Thoracic aorta (tissue), 2 donors: Measurements from ENCODE around the gene MLLT6. TPM values are rescaled to one million over a fixed set of nuclear protein-coding genes. Genes with fewer than 3 reads are reported as not detected.

ENCODE experiments used
- ATAC-seq: fragments of 150-250 bp; one replicate; pipeline ENCODE4 v1.8.0; 2017; ENCODE audit warnings: low read depth; ENCODE audit not compliant: insufficient number of reproducible peaks, low FRiP score
- DNase-seq: peaks from one replicate; pipeline ENCODE4 v3.0.0-alpha.2; 2020; ENCODE audit warnings: low spot score
- H3K27ac ChIP-seq, 2 donors: fragments of 200-600 bp; sonication (generic); 1 replicate in 1 of 2; 2 replicates in 1 of 2; pipeline ENCODE4 v1.5.1; 2016; ENCODE audit warnings: mild to moderate bottlenecking in 2 of 2, moderate library complexity in 2 of 2
- H3K27me3 ChIP-seq: fragments of 200-600 bp; sonication (generic); replicated peaks from 2 replicates; pipeline ENCODE4 v1.6.0; 2016; ENCODE audit warnings: mild to moderate bottlenecking; ENCODE audit not compliant: insufficient read depth
- H3K36me3 ChIP-seq: fragments of 200-600 bp; sonication (generic); one replicate; pipeline ENCODE4 v1.5.1; 2016
- H3K4me1 ChIP-seq, 2 donors: fragments of 200-600 bp; sonication (generic); 1 replicate in 1 of 2; 2 replicates in 1 of 2; pipeline versions ENCODE4 v1.5.1 to v1.6.0; 2016; ENCODE audit warnings: low read depth in 2 of 2, mild to moderate bottlenecking in 1 of 2; ENCODE audit not compliant: control insufficient read depth in 1 of 2
- H3K4me3 ChIP-seq: fragments of 200-600 bp; sonication (generic); 2 replicates; pipeline ENCODE4 v1.5.1; 2016; ENCODE audit warnings: mild to moderate bottlenecking
- H3K9me3 ChIP-seq: fragments of 200-600 bp; sonication (generic); 2 replicates; pipeline ENCODE4 v1.5.1; 2016
- CTCF ChIP-seq: fragments of 200-600 bp; sonication (generic); IDR thresholded peaks from one replicate; pipeline ENCODE4 v1.5.1; 2019; ENCODE audit warnings: antibody characterized with exemption
- total RNA-seq, 2 donors: library from RNA; depleted of rRNA; stranded (reverse); fragments of >200 nt; gene quantifications; one replicate each; pipeline versions ENCODE4 v1.1.0 to v1.2.3, GENCODE V29; 2016

Gene MLLT6
- total RNA-seq, 2 donors from 2014 or later: 113 to 201 TPM

GRCh38 chr17:38702166-38702915, 2.7 kb upstream of the MLLT6 start:
- H3K4me1 ChIP-seq: peaks cover 0 to 29% of the 10 kb centered on the region in 2 donors
- H3K27ac ChIP-seq: peak overlapping the region; percentile 90 to 94
- DNase-seq (peak; percentile 44), ATAC-seq (peak; percentile 35)
- peak overlapping the region; percentile 99 for H3K4me3 ChIP-seq
- no peaks in the 10 kb centered on the region for H3K27me3 ChIP-seq
- TF ChIP-seq CTCF: no peak
- H3K36me3 ChIP-seq: no peaks in the 10 kb centered on the region
- H3K9me3 ChIP-seq: no peaks in the 10 kb centered on the region

GRCh38 chr17:38702916-38703741, 1.9 kb upstream of the MLLT6 start:
- ATAC-seq: no peak
- H3K4me1 ChIP-seq: peaks cover 0 to 30% of the 10 kb centered on the region in 2 donors
- no peak for TF ChIP-seq CTCF

GRCh38 chr17:38703742-38704605, 1.1 kb upstream of the MLLT6 start:
- no peaks in the 10 kb centered on the region for H3K27me3 ChIP-seq
- ATAC-seq: no peak
- H3K9me3 ChIP-seq: no peaks in the 10 kb centered on the region
- peaks cover 0 to 30% of the 10 kb centered on the region in 2 donors for H3K4me1 ChIP-seq
- DNase-seq: no peak
- TF ChIP-seq CTCF: no peak
- peak overlapping the region; percentile 99 for H3K4me3 ChIP-seq
- H3K27ac ChIP-seq: peak overlapping the region; percentile 94 to 98
- peaks cover 2% of the 10 kb centered on the region for H3K36me3 ChIP-seq

More at GRCh38 chr17:38702916-38703741, 1.9 kb upstream of the MLLT6 start:
- no peak for DNase-seq
- no peaks in the 10 kb centered on the region for H3K36me3 ChIP-seq
- peak overlapping the region; percentile 99 for H3K4me3 ChIP-seq
- H3K27ac ChIP-seq: peak overlapping the region; percentile 94 to 98
- no peaks in the 10 kb centered on the region for H3K27me3 ChIP-seq
- H3K9me3 ChIP-seq: no peaks in the 10 kb centered on the region

GRCh38 chr17:38705523-38705802, 390 bp downstream of the MLLT6 start:
- Histone ChIP-seq H3K27me3 (no peaks in the 10 kb centered on the region), H3K9me3 (no peaks in the 10 kb centered on the region), H3K27ac (peak overlapping the region; percentile 85 to 86), H3K36me3 (peaks cover 11% of the 10 kb centered on the region), H3K4me1 (peaks cover 0 to 30% of the 10 kb centered on the region in 2 donors), H3K4me3 (peak overlapping the region; percentile 99)
- TF ChIP-seq CTCF: no peak
- no peak for DNase-seq
- no peak for ATAC-seq
